CD14-positive monocyte (primary cell): ENCODE data around the gene SSH3. TPM values are rescaled to one million over a fixed set of nuclear protein-coding genes. Genes with fewer than 3 reads are reported as not detected.

ENCODE experiments used
- DNase-seq, 3 donors: peaks; one replicate each; pipeline ENCODE4 v3.0.0-alpha.2; 2011 to 2022
- H2AFZ ChIP-seq: 2 replicates; pipeline ENCODE4 v1.6.0; 2012; ENCODE audit warnings: mild to moderate bottlenecking, low read depth, low read length, inconsistent platforms; ENCODE audit not compliant: insufficient read depth, poor library complexity, severe bottlenecking
- H3K27ac ChIP-seq, 2 donors: 1 replicate in 1 of 2; 2 replicates in 1 of 2; pipeline ENCODE4 v1.5.1; 2012 to 2013; ENCODE audit warnings: low read length in 2 of 2, control low read depth in 1 of 2, inconsistent platforms in 1 of 2, low read depth in 1 of 2, mild to moderate bottlenecking in 1 of 2
- H3K27me3 ChIP-seq, 2 donors: one replicate each; pipeline versions ENCODE4 v1.6.0 to v1.6.1; 2011 to 2013; ENCODE audit warnings: low read length in 2 of 2; ENCODE audit not compliant: control insufficient read depth in 2 of 2, insufficient read depth in 2 of 2
- H3K36me3 ChIP-seq, 2 donors: replicated peaks in 1 of 2; 1 replicate in 1 of 2; 2 replicates in 1 of 2; pipeline versions ENCODE4 v1.5.1 to v1.6.1; 2012 to 2013; ENCODE audit warnings: low read length in 2 of 2, control low read depth in 1 of 2, inconsistent platforms in 1 of 2, mild to moderate bottlenecking in 1 of 2; ENCODE audit not compliant: insufficient read depth in 2 of 2, control insufficient read depth in 1 of 2
- H3K4me1 ChIP-seq, 2 donors: 1 replicate in 1 of 2; 2 replicates in 1 of 2; pipeline versions ENCODE4 v1.5.1 to v1.6.1; 2012 to 2013; ENCODE audit warnings: low read length in 2 of 2, control low read depth in 1 of 2, inconsistent platforms in 1 of 2, mild to moderate bottlenecking in 1 of 2, moderate library complexity in 1 of 2; ENCODE audit not compliant: insufficient read depth in 2 of 2, control insufficient read depth in 1 of 2
- H3K4me2 ChIP-seq: replicated peaks from 2 replicates; pipeline ENCODE3; 2012; ENCODE audit warnings: low read length, moderate library complexity, mild to moderate bottlenecking; ENCODE audit not compliant: poor library complexity, severe bottlenecking; ENCODE audit errors: extremely low read depth
- H3K4me3 ChIP-seq, 3 experiments: fragments of 200-600 bp in 1 of 3; sonication (generic) in 1 of 3; replicated peaks in 1 of 3; 1 replicate in 2 of 3; 2 replicates in 1 of 3; pipeline ENCODE4 v1.5.1; 2011 to 2013; ENCODE audit warnings: low read length in 3 of 3, mild to moderate bottlenecking in 3 of 3, control low read depth in 2 of 3, low read depth in 2 of 3, inconsistent platforms in 1 of 3, moderate library complexity in 1 of 3
- H3K79me2 ChIP-seq: 2 replicates; pipeline ENCODE4 v1.6.0; 2012; ENCODE audit warnings: mild to moderate bottlenecking, control low read depth, inconsistent platforms, low read length, moderate library complexity; ENCODE audit not compliant: insufficient read depth
- H3K9ac ChIP-seq: 2 replicates; pipeline ENCODE4 v1.6.0; 2017; ENCODE audit warnings: low read length, mild to moderate bottlenecking; ENCODE audit not compliant: insufficient read depth, poor library complexity, severe bottlenecking
- H3K9me3 ChIP-seq, 2 donors: replicated peaks in 1 of 2; 1 replicate in 1 of 2; 2 replicates in 1 of 2; pipeline versions ENCODE4 v1.5.1 to v1.6.1; 2012 to 2013; ENCODE audit warnings: low read length in 2 of 2, control low read depth in 1 of 2; ENCODE audit not compliant: control insufficient read depth in 1 of 2, insufficient read depth in 1 of 2
- H4K20me1 ChIP-seq: 2 replicates; pipeline ENCODE4 v1.6.0; 2012; ENCODE audit warnings: mild to moderate bottlenecking, low read length, control low read depth, moderate library complexity; ENCODE audit not compliant: insufficient read depth
- H3K27ac Mint-ChIP-seq, 7 donors: one replicate each; pipeline ENCODE4 v1.8.0; 2020; ENCODE audit warnings: mild to moderate bottlenecking in 7 of 7, mixed read lengths in 7 of 7, moderate library complexity in 6 of 7, inconsistent platforms in 2 of 7
- H3K27me3 Mint-ChIP-seq, 3 donors: one replicate each; pipeline ENCODE4 v1.8.0; 2021 to 2022; ENCODE audit warnings: low read depth in 3 of 3, mild to moderate bottlenecking in 3 of 3, mixed read lengths in 3 of 3, moderate library complexity in 3 of 3, inconsistent platforms in 1 of 3
- H3K36me3 Mint-ChIP-seq, 2 donors: one replicate each; pipeline ENCODE4 v1.8.0; 2020; ENCODE audit warnings: mixed read lengths in 2 of 2, inconsistent platforms in 1 of 2, mild to moderate bottlenecking in 1 of 2
- H3K4me1 Mint-ChIP-seq: one replicate; pipeline ENCODE4 v1.8.0; 2020; ENCODE audit warnings: mild to moderate bottlenecking, mixed read lengths
- H3K4me3 Mint-ChIP-seq, 2 donors: one replicate each; pipeline ENCODE4 v1.8.0; 2020; ENCODE audit warnings: mild to moderate bottlenecking in 2 of 2, mixed read lengths in 2 of 2, moderate library complexity in 1 of 2
- H3K9me3 Mint-ChIP-seq, 7 donors: one replicate each; pipeline ENCODE4 v1.8.0; 2020 to 2022; ENCODE audit warnings: mixed read lengths in 7 of 7, mild to moderate bottlenecking in 6 of 7, moderate library complexity in 6 of 7, inconsistent platforms in 2 of 7
- WGBS: methylation state at CpG from one replicate; pipeline ENCODE4 v1.1.5; 2013; ENCODE audit warnings: missing lambda C conversion rate; ENCODE audit not compliant: insufficient coverage; 5-methylcytosine and 5-hydroxymethylcytosine counted together
- intact Hi-C, 2 donors: fragments of 100-400 bp; cut with micrococcal nuclease; formaldehyde crosslinking; loops; one replicate each; pipeline versions ENCODE4 v1.15.0 to v1.15.1; 2023
- polyA plus RNA-seq, 3 donors: library from polyadenylated mRNA; depleted of rRNA in 1 of 3; unstranded in 2 of 3; stranded (reverse) in 1 of 3; fragments of 300-500 nt in 2 of 3; fragments of >200 nt in 1 of 3; fragmentation: Illumina TruSeq in 2 of 3; gene quantifications; 1 replicate in 2 of 3; 2 replicates in 1 of 3; pipeline ENCODE4 v1.2.3, GENCODE V29; 2012 to 2021
- TF ChIP-seq, protein P1 (sequence below): fragments of 200-600 bp; IDR thresholded peaks from one replicate; pipeline ENCODE4 v1.8.0; 2022; ENCODE audit warnings: antibody characterized with exemption, mild to moderate bottlenecking

SSH3 gene
- polyA plus RNA-seq, 3 donors, result 3.6 to 23.3 (median 5.8) TPM

DNA sequence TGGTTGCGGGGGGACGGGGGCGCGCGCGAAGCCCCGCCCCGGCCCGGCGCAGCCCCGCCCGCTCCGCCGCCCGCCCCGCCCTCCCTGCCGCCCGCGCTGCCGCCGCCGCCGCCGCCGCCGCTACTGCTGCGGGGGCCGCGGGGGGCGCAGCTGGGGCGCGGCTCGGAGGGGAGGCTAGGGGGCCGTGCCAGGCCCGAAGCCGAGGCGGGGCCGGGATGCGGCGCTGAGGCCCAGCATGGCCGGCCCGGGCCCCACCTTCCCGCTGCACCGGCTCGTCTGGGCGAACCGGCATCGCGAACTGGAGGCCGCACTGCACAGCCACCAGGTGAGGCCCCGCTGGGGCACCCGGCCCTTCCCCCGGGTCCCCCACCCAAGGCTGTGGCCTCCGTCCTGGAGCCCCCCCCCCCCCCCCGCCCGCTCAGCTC, 14.1 kb upstream of the SSH3 start, which contains the start of gene ANKRD13D:
Gene ANKRD13D (plus strand): TSS at position 78 of the 425 bp plus-strand sequence. CDS start 158 bp downstream, at position 236.
- Mint-ChIP-seq H3K4me3 (peak within 1 kb of the TSS; percentile 91 to 94), H3K4me1 (peaks cover 79% of the 10 kb centered on the region), H3K27ac (peak within 1 kb of the TSS; percentile 98 to 100 (median 99)), H3K27me3 (peaks cover 0 to 5% (median 1%) of the 10 kb centered on the region in 3 donors), H3K36me3 (peaks cover 60 to 81% of the 10 kb centered on the region in 2 donors), H3K9me3 (no peaks in the 10 kb centered on the region)
- no peaks in the 10 kb centered on the region for H3K27me3 ChIP-seq
- H3K9me3 ChIP-seq, result no peaks in the 10 kb centered on the region
- H3K4me3 ChIP-seq, result peak within 1 kb of the TSS; percentile 73 to 84 (median 83)
- TF ChIP-seq, protein P1, sequence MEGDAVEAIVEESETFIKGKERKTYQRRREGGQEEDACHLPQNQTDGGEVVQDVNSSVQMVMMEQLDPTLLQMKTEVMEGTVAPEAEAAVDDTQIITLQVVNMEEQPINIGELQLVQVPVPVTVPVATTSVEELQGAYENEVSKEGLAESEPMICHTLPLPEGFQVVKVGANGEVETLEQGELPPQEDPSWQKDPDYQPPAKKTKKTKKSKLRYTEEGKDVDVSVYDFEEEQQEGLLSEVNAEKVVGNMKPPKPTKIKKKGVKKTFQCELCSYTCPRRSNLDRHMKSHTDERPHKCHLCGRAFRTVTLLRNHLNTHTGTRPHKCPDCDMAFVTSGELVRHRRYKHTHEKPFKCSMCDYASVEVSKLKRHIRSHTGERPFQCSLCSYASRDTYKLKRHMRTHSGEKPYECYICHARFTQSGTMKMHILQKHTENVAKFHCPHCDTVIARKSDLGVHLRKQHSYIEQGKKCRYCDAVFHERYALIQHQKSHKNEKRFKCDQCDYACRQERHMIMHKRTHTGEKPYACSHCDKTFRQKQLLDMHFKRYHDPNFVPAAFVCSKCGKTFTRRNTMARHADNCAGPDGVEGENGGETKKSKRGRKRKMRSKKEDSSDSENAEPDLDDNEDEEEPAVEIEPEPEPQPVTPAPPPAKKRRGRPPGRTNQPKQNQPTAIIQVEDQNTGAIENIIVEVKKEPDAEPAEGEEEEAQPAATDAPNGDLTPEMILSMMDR, result peak; percentile 1
- under 1% methylated on average over 51 of the region's 56 CpGs for WGBS
- H3K36me3 ChIP-seq, result peaks cover 62 to 68% of the 10 kb centered on the region in 2 donors
- peak within 1 kb of the TSS; percentile 92 to 99 for H3K27ac ChIP-seq
- peaks cover 54% of the 10 kb centered on the region for H4K20me1 ChIP-seq
- peak within 1 kb of the TSS; percentile 80 for H3K4me2 ChIP-seq
- H2AFZ ChIP-seq, result peak within 1 kb of the TSS; percentile 57
- H3K79me2 ChIP-seq, result peaks cover 87% of the 10 kb centered on the region
- peaks cover 83 to 94% of the 10 kb centered on the region in 2 donors for H3K4me1 ChIP-seq
- DNase-seq, result no peak
- H3K9ac ChIP-seq, result peak within 1 kb of the TSS; percentile 93
- intact Hi-C loops, result no loop called here

- Histone ChIP-seq H3K79me2 (peaks cover 87% of the 10 kb centered on the region), H3K4me2 (peak overlapping the region; percentile 80), H3K9me3 (no peaks in the 10 kb centered on the region), H3K4me1 (peaks cover 77 to 91% of the 10 kb centered on the region in 2 donors), H3K36me3 (peaks cover 62 to 68% of the 10 kb centered on the region in 2 donors), H3K27me3 (no peaks in the 10 kb centered on the region), H2AFZ (no peak overlapping the region), H4K20me1 (peaks cover 60% of the 10 kb centered on the region), H3K9ac (peak overlapping the region; percentile 64), H3K27ac (peak overlapping the region; percentile 32 to 74), H3K4me3 (peak overlapping the region; percentile 47 to 82 (median 61))
- Mint-ChIP-seq H3K27ac (peak overlapping the region; percentile 82 to 96 (median 91)), H3K4me1 (peaks cover 75% of the 10 kb centered on the region), H3K27me3 (peaks cover 0 to 5% (median 1%) of the 10 kb centered on the region in 3 donors), H3K4me3 (peak overlapping the region; percentile 91 to 94), H3K9me3 (peaks cover 0 to under 1% (median 0%) of the 10 kb centered on the region in 7 donors), H3K36me3 (peaks cover 59 to 81% of the 10 kb centered on the region in 2 donors)
- 28% methylated on average over 30 of the region's 36 CpGs for WGBS
- TF ChIP-seq, protein P1, result no peak
- peak in 1 of 3 donors; percentile 52 for DNase-seq
- intact Hi-C loops, result no loop called here
Observed at GRCh38 chr11:67289651-67290479, 13.5 kb upstream of the SSH3 start.
